GM12878 (cell line): ENCODE data around the gene GPR62. TPM values are rescaled to one million over a fixed set of nuclear protein-coding genes. Genes with fewer than 3 reads are reported as not detected.

Source experiments
- ATAC-seq: fragments of 200-7000 bp; cut with Tn5 transposase; 3 replicates; pipeline ENCODE4 v1.9.1; 2020; ENCODE audit warnings: mild to moderate bottlenecking, moderate library complexity
- BruUV-seq: library from RNA; stranded (reverse); fragments of 400-500 nt; replicated peaks from 2 replicates; lab custom pipeline; 2021; lab: Mats Ljungman, UMichigan
- CTCF ChIA-PET: fragments of 300-600 bp; sonication (Branson Sonifier 250); formaldehyde crosslinking; extraction: SDS; loops from one replicate; lab custom pipeline; 2021; ENCODE audit warnings: inconsistent platforms; lab: Yijun Ruan, JAX
- POLR2A ChIA-PET: fragments of 350-600 bp; formaldehyde crosslinking; extraction: SDS; loops from one replicate; lab custom pipeline; 2021; ENCODE audit warnings: inconsistent platforms; lab: Charles Lee
- RAD21 ChIA-PET: fragments of 300-600 bp; sonication (Branson Sonifier 250); formaldehyde crosslinking; loops from one replicate; lab custom pipeline; 2023; ENCODE audit warnings: antibody characterized with exemption; ENCODE audit not compliant: unreplicated experiment; lab: Charles Lee
- SMC1A ChIA-PET: fragments of 300-600 bp; sonication (Branson Sonifier 250); formaldehyde crosslinking; loops from one replicate; lab custom pipeline; 2023; ENCODE audit not compliant: unreplicated experiment, uncharacterized antibody; lab: Charles Lee
- DNase-seq: peaks from one replicate; pipeline ENCODE4 v3.0.0-alpha.2; 2011; ENCODE audit warnings: low read depth, low spot score
- FAIRE-seq: peaks from 3 replicates; lab custom pipeline; 2011; peaks lifted over from hg19 to GRCh38; lab: Jason Lieb, UNC
- H2AFZ ChIP-seq: 2 replicates; pipeline ENCODE4 v1.6.0; 2011; ENCODE audit warnings: low read depth, low read length, control low read depth; ENCODE audit not compliant: control insufficient read depth
- H3K27ac ChIP-seq: 2 replicates; pipeline ENCODE4 v1.5.1; 2011; ENCODE audit warnings: control low read depth; ENCODE audit not compliant: control insufficient read depth, insufficient read depth
- H3K27me3 ChIP-seq, 2 experiments: replicated peaks in 1 of 2; 2 replicates each; pipeline versions ENCODE4 v1.6.0 to v1.6.1; 2011; ENCODE audit warnings: low read length in 1 of 2; ENCODE audit not compliant: control insufficient read depth in 2 of 2, insufficient read depth in 2 of 2
- H3K36me3 ChIP-seq, 2 experiments: 2 replicates each; pipeline ENCODE4 v1.5.1; 2011; ENCODE audit warnings: low read length in 1 of 2; ENCODE audit not compliant: control insufficient read depth in 2 of 2, insufficient read depth in 2 of 2
- H3K4me1 ChIP-seq: 2 replicates; pipeline ENCODE4 v1.6.1; 2011; ENCODE audit warnings: mild to moderate bottlenecking, low read length, moderate library complexity, mixed read lengths; ENCODE audit not compliant: control insufficient read depth, insufficient read depth
- H3K4me2 ChIP-seq: 2 replicates; pipeline ENCODE4 v1.6.0; 2011; ENCODE audit warnings: control low read depth; ENCODE audit not compliant: control insufficient read depth, insufficient read depth
- H3K4me3 ChIP-seq: fragments of 200-600 bp; sonication (generic); 2 replicates; pipeline ENCODE4 v1.5.1; 2016
- H3K79me2 ChIP-seq: 2 replicates; pipeline ENCODE4 v1.6.0; 2011; ENCODE audit warnings: low read length; ENCODE audit not compliant: control insufficient read depth, insufficient read depth
- H3K9ac ChIP-seq: 2 replicates; pipeline ENCODE4 v1.8.0; 2011; ENCODE audit warnings: low read length, control low read depth, mixed read lengths; ENCODE audit not compliant: control insufficient read depth, insufficient read depth
- H3K9me3 ChIP-seq: replicated peaks from 3 replicates; pipeline ENCODE4 v1.5.1; 2011; ENCODE audit warnings: mild to moderate bottlenecking, low read length; ENCODE audit not compliant: control insufficient read depth, insufficient read depth
- H4K20me1 ChIP-seq: 2 replicates; pipeline ENCODE4 v1.6.0; 2011; ENCODE audit not compliant: control insufficient read depth, insufficient read depth
- ESRRA ChIP-seq: IDR thresholded peaks from 2 replicates; pipeline ENCODE4 v1.6.1; 2012; ENCODE audit warnings: mild to moderate bottlenecking, low read length, improper control_type of control experiment
- GATAD2B ChIP-seq: fragments of 450-650 bp; conservative IDR thresholded peaks from 2 replicates; pipeline ENCODE4 v1.6.1; 2017; ENCODE audit warnings: low read depth, mild to moderate bottlenecking, moderate library complexity
- MEF2B ChIP-seq: fragments of 450-650 bp; IDR thresholded peaks from 2 replicates; pipeline ENCODE4 v1.6.1; 2018; ENCODE audit warnings: mild to moderate bottlenecking, moderate library complexity; ENCODE audit not compliant: partially characterized antibody, poor library complexity, severe bottlenecking
- NFYA ChIP-seq: IDR thresholded peaks from 2 replicates; pipeline ENCODE4 v1.6.1; 2011; ENCODE audit warnings: low read depth, mild to moderate bottlenecking, low read length, improper control_type of control experiment, borderline replicate concordance
- RELA ChIP-seq: fragments of 450-650 bp; IDR thresholded peaks from 2 replicates; pipeline ENCODE4 v1.8.0; 2014; ENCODE audit warnings: borderline replicate concordance; ENCODE audit not compliant: partially characterized antibody
- RUNX3 ChIP-seq: IDR thresholded peaks from 2 replicates; pipeline ENCODE4 v1.6.1; 2012; ENCODE audit warnings: low read length, inconsistent platforms
- SMAD1 ChIP-seq: fragments of 450-650 bp; IDR thresholded peaks from 2 replicates; pipeline ENCODE4 v1.6.1; 2018; ENCODE audit warnings: mild to moderate bottlenecking, low read depth; ENCODE audit not compliant: partially characterized antibody
- WGBS: methylation state at CpG from one replicate; pipeline ENCODE4 v1.1.6; 2016; ENCODE audit warnings: low lambda C conversion rate; ENCODE audit not compliant: insufficient replicate concordance, insufficient coverage; ENCODE audit errors: missing lambda C conversion rate; 5-methylcytosine and 5-hydroxymethylcytosine counted together
- in situ Hi-C: fragments of 300-500 bp; cut with MboI; formaldehyde crosslinking; loops from 9 replicates; pipeline ENCODE4 v1.14.3; 2018; ENCODE audit warnings: mixed read lengths
- intact Hi-C: fragments of 100-400 bp; cut with micrococcal nuclease; formaldehyde crosslinking; loops from one replicate; pipeline ENCODE4 v1.14.2; 2022; ENCODE audit not compliant: unreplicated experiment
- polyA plus RNA-seq, 11 experiments: library from polyadenylated mRNA; depleted of rRNA in 4 of 11; unstranded in 6 of 11; stranded (reverse) in 5 of 11; fragments of >200 nt; fragmentation: Nextera tagmentation in 4 of 11; fragmentation: Illumina TruSeq in 1 of 11; extraction: Ambion mirVana in 4 of 11; extraction: Trizol in 1 of 11; gene quantifications; 1 replicate in 1 of 11; 2 replicates in 10 of 11; pipeline versions ENCODE4 v1.2.1 to v1.2.3, GENCODE V29; 2011 to 2016; ENCODE audit warnings: inconsistent platforms in 2 of 11, missing spikeins in 2 of 11, low read depth in 1 of 11
- total RNA-seq, 4 experiments: library from RNA; depleted of rRNA in 3 of 4; stranded (reverse); fragments of >200 nt in 3 of 4; fragmentation: Illumina TruSeq in 1 of 4; extraction: Trizol in 1 of 4; gene quantifications; 2 replicates each; pipeline versions ENCODE4 v1.2.1 to v1.2.3, GENCODE V29; 2013 to 2021
- TF ChIP-seq, protein P1 (sequence below), 3 experiments: IDR thresholded peaks in 2 of 3; conservative IDR thresholded peaks in 1 of 3; 2 replicates each; pipeline ENCODE4 v1.5.1; 2011; ENCODE audit warnings: low read depth in 3 of 3, low read length in 3 of 3, mild to moderate bottlenecking in 3 of 3, control low read depth in 2 of 3, moderate library complexity in 2 of 3, inconsistent platforms in 1 of 3, mixed read lengths in 1 of 3; ENCODE audit not compliant: control insufficient read depth in 2 of 3, insufficient read depth in 1 of 3; ENCODE audit errors: extremely low read depth in 1 of 3
- TF ChIP-seq, protein P2 (sequence below): IDR thresholded peaks from 2 replicates; pipeline ENCODE4 v1.6.1; 2012; ENCODE audit warnings: mild to moderate bottlenecking, low read depth, low read length

GPR62 gene
- total and polyA plus RNA-seq, 10 of the 15 experiments (the other 5 are each of a cell fraction or from before 2014, with no cell fraction given): not detected

DNA sequence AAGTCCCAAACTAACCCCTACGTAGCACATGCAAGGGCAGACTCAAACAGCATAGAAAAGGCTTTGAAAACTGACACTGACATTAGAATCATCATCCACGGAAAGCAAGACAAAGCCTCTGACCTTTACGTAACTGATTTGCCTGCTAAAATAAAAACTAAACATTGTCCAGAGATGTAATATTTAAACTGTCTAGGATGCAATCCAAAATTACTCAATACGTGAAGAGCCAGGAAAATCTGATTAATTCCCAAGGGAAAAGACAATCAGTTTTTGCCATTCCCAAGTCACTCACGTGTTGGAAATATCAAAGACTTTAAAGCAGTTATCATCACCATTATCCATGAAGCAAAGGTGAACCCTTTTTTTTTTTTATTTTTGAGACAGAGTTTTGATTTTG, 38.8 kb upstream of the GPR62 start:
- Histone ChIP-seq H3K9ac (no peak overlapping the region), H3K9me3 (no peaks in the 10 kb centered on the region), H3K27me3 (no peaks in the 10 kb centered on the region), H2AFZ (no peak overlapping the region), H3K36me3 (no peaks in the 10 kb centered on the region), H4K20me1 (no peaks in the 10 kb centered on the region), H3K4me2 (no peak overlapping the region), H3K79me2 (no peaks in the 10 kb centered on the region), H3K27ac (no peak overlapping the region), H3K4me3 (no peak overlapping the region)
- no TSS peak for BruUV-seq
- ATAC-seq (no peak), DNase-seq (no peak), FAIRE-seq (no peak)
- CTCF ChIA-PET: no interaction called here
- WGBS: 50% methylated on average over 5 of the region's 5 CpGs
- POLR2A ChIA-PET: no interaction called here
- SMC1A ChIA-PET: no interaction called here
- intact Hi-C loops: no loop called here
- RAD21 ChIA-PET: no interaction called here
- in situ Hi-C loops: no loop called here
- TF ChIP-seq, protein P1, sequence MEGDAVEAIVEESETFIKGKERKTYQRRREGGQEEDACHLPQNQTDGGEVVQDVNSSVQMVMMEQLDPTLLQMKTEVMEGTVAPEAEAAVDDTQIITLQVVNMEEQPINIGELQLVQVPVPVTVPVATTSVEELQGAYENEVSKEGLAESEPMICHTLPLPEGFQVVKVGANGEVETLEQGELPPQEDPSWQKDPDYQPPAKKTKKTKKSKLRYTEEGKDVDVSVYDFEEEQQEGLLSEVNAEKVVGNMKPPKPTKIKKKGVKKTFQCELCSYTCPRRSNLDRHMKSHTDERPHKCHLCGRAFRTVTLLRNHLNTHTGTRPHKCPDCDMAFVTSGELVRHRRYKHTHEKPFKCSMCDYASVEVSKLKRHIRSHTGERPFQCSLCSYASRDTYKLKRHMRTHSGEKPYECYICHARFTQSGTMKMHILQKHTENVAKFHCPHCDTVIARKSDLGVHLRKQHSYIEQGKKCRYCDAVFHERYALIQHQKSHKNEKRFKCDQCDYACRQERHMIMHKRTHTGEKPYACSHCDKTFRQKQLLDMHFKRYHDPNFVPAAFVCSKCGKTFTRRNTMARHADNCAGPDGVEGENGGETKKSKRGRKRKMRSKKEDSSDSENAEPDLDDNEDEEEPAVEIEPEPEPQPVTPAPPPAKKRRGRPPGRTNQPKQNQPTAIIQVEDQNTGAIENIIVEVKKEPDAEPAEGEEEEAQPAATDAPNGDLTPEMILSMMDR (IDR thresholded peaks at IDR 0.05 in 2 of 3, conservative IDR thresholded peaks at IDR 0.05 in 1 of 3; ENCODE audit: control insufficient read depth in 2 of 3, extremely low read depth in 1 of 3, insufficient read depth in 1 of 3, low read depth in 3 of 3, low read length in 3 of 3): no peak
- TF ChIP-seq NFYA: no peak
- TF ChIP-seq, protein P2, sequence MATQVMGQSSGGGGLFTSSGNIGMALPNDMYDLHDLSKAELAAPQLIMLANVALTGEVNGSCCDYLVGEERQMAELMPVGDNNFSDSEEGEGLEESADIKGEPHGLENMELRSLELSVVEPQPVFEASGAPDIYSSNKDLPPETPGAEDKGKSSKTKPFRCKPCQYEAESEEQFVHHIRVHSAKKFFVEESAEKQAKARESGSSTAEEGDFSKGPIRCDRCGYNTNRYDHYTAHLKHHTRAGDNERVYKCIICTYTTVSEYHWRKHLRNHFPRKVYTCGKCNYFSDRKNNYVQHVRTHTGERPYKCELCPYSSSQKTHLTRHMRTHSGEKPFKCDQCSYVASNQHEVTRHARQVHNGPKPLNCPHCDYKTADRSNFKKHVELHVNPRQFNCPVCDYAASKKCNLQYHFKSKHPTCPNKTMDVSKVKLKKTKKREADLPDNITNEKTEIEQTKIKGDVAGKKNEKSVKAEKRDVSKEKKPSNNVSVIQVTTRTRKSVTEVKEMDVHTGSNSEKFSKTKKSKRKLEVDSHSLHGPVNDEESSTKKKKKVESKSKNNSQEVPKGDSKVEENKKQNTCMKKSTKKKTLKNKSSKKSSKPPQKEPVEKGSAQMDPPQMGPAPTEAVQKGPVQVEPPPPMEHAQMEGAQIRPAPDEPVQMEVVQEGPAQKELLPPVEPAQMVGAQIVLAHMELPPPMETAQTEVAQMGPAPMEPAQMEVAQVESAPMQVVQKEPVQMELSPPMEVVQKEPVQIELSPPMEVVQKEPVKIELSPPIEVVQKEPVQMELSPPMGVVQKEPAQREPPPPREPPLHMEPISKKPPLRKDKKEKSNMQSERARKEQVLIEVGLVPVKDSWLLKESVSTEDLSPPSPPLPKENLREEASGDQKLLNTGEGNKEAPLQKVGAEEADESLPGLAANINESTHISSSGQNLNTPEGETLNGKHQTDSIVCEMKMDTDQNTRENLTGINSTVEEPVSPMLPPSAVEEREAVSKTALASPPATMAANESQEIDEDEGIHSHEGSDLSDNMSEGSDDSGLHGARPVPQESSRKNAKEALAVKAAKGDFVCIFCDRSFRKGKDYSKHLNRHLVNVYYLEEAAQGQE: no peak
- TF ChIP-seq RUNX3: no peak
- TF ChIP-seq RELA: no peak
- TF ChIP-seq ESRRA: no peak
- no peak for TF ChIP-seq GATAD2B
- no peak for TF ChIP-seq SMAD1
- TF ChIP-seq MEF2B: no peak
- TF ChIP-seq, all 136 proteins: peak for 0
- H3K4me1 ChIP-seq: no peaks in the 10 kb centered on the region
